ENCODE measurements around the gene MYEOV. TPM values are rescaled to one million over a fixed set of nuclear protein-coding genes. Genes with fewer than 3 reads are reported as not detected.

MYEOV gene
- total and polyA plus RNA-seq, 2 of the 8 experiments (the other 6 are each of a cell fraction or from before 2014, with no cell fraction given) = 0.44 to 0.67 TPM

DNA sequence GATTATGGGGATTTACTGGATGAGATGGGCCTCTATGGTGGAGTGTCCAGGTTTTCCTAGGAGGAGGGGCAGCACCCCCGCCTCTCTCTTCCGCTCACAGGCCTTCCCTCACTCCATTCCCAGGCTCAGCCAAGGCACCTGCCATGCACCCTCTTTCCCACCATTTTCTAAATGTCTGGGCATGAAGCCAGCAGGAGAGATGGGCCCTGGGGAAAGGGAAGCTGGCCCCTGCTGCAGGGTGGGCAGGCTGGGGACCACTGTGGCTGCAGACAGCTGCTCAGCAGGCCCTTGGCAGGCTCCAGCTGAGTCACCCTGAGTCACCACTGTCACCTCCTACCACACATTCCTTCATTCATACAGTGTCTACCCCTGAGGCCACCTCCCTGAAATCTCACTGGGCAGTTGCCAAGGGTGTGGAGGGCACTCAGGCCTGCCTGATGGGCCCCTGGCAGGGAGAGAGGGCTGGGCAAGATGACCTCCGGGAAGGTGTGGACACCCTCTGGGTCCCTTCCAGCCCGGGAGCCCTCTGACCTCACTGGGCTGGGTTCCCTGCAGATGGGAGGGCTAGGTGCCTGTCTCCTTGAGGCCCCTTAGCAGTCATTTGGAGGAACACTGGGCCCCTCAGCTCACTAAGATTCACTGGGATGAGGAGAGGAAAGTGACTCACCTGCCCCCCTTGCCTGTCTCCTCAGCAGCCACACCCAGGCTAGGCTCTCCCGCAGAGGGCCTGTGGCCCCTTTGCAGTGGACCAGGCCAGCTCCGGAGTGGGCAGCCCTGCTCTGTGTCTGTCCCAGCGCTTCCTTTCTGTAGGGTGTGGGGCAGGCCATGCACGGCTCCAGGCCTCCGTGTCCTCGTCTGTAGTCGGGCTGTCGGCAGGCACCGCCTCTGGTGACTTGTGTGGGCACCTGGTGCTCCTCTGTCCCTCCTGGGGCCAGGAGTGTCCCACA lies 7.8 kb downstream of the MYEOV start (continued):
- TF ChIP-seq RAD21 (IDR thresholded peaks at IDR 0.05 in 1 of 2, conservative IDR thresholded peaks at IDR 0.05 in 1 of 2; ENCODE audit: low read depth in 2 of 2, low read length in 2 of 2) (no peak), SIX5 (IDR thresholded peaks at IDR 0.05; ENCODE audit: low read depth, low read length) (no peak), KDM4A (IDR thresholded peaks at IDR 0.05; ENCODE audit: low read depth, low read length, severe bottlenecking) (no peak), CHD2 (IDR thresholded peaks at IDR 0.05; ENCODE audit: low read length) (no peak), CTBP2 (IDR thresholded peaks at IDR 0.05; ENCODE audit: borderline replicate concordance, insufficient read depth, insufficient read length, low read length) (no peak), ZNF274 (IDR thresholded peaks at IDR 0.05; ENCODE audit: borderline replicate concordance, extremely low read depth, low read length) (no peak)

Data from H1 (cell line).